ENCODE results near the gene EFCAB5.

DNA sequence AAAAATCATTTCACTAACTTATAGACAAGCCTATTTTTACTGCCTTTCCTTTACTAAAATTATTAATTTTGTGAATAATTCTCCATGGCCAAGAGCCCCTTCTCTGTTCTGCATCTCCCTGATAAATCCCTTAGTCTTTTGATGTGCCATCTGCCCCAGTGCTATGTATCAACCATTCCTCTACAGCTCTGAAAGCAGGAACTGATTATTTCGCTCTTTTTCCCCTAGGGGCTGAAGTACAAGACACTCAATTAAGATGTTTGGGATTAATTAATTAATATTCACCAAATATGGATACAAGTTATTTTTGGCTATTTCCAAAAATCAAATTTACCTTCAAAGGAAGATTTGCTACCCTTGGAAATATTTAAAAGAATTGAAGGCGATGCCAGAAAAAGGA, 38.0 kb upstream of the EFCAB5 start:
- no peak for TF ChIP-seq CTCF (conservative IDR thresholded peaks at IDR 0.05)
- no peak for TF ChIP-seq EZH2 (IDR thresholded peaks at IDR 0.05; ENCODE audit: low read depth)

All from PC-9 (cell line).